Measurements from ENCODE around the gene CDH22.

Gene CDH22

GRCh38 chr20:46341074-46342009, 33.0 kb upstream of the CDH22 start:
- no peak for TF ChIP-seq POLR2AphosphoS5 (IDR thresholded peaks at IDR 0.05; ENCODE audit: low read depth, low read length)
- no peak for TF ChIP-seq TAF1 (IDR thresholded peaks at IDR 0.05; ENCODE audit: borderline replicate concordance, insufficient read depth, low read length)
- no peak for TF ChIP-seq SIN3A (IDR thresholded peaks at IDR 0.05; ENCODE audit: borderline replicate concordance, insufficient read depth, low read length)
- TF ChIP-seq REST (IDR thresholded peaks at IDR 0.05; ENCODE audit: insufficient read depth in 1 of 2, low read depth in 2 of 2, low read length in 2 of 2): no peak
- no peak for TF ChIP-seq FOXP2 (optimal IDR thresholded peaks at IDR 0.05; ENCODE audit: borderline replicate concordance, extremely low read depth, extremely low read length, insufficient read depth)

GRCh38 chr20:46339037-46339436, 30.7 kb upstream of the CDH22 start:
- TF ChIP-seq SIN3A (IDR thresholded peaks at IDR 0.05; ENCODE audit: borderline replicate concordance, insufficient read depth, low read length) (no peak), POLR2AphosphoS5 (IDR thresholded peaks at IDR 0.05; ENCODE audit: low read depth, low read length) (no peak), FOXP2 (optimal IDR thresholded peaks at IDR 0.05; ENCODE audit: borderline replicate concordance, extremely low read depth, extremely low read length, insufficient read depth) (no peak), TAF1 (IDR thresholded peaks at IDR 0.05; ENCODE audit: borderline replicate concordance, insufficient read depth, low read length) (no peak), REST (IDR thresholded peaks at IDR 0.05; ENCODE audit: insufficient read depth in 1 of 2, low read depth in 2 of 2, low read length in 2 of 2) (no peak)

- TF ChIP-seq REST (IDR thresholded peaks at IDR 0.05; ENCODE audit: insufficient read depth in 1 of 2, low read depth in 2 of 2, low read length in 2 of 2) (no peak), POLR2AphosphoS5 (IDR thresholded peaks at IDR 0.05; ENCODE audit: low read depth, low read length) (no peak), SIN3A (IDR thresholded peaks at IDR 0.05; ENCODE audit: borderline replicate concordance, insufficient read depth, low read length) (no peak)
Observed at GRCh38 chr20:46336735-46337134, 28.4 kb upstream of the CDH22 start.

- TF ChIP-seq REST (IDR thresholded peaks at IDR 0.05; ENCODE audit: insufficient read depth in 1 of 2, low read depth in 2 of 2, low read length in 2 of 2): no peak
- no peak for TF ChIP-seq SIN3A (IDR thresholded peaks at IDR 0.05; ENCODE audit: borderline replicate concordance, insufficient read depth, low read length)
- no peak for TF ChIP-seq POLR2AphosphoS5 (IDR thresholded peaks at IDR 0.05; ENCODE audit: low read depth, low read length)
- no peak for TF ChIP-seq TAF1 (IDR thresholded peaks at IDR 0.05; ENCODE audit: borderline replicate concordance, insufficient read depth, low read length)
- TF ChIP-seq FOXP2 (optimal IDR thresholded peaks at IDR 0.05; ENCODE audit: borderline replicate concordance, extremely low read depth, extremely low read length, insufficient read depth): no peak
Observed at GRCh38 chr20:46334303-46334904, 26.1 kb upstream of the CDH22 start.
